Activated CD8-positive, alpha-beta T cell treated with anti-CD3 and anti-CD28 coated beads for 36 hours (primary cell): ENCODE measurements around the gene RTL1. TPM values are rescaled to one million over a fixed set of nuclear protein-coding genes. Genes with fewer than 3 reads are reported as not detected.

ENCODE experiments used
- ATAC-seq: fragments of 200-7000 bp; cut with Tn5 transposase; one replicate; pipeline ENCODE4 v1.10.0; 2021; ENCODE audit warnings: mild to moderate bottlenecking, moderate library complexity
- CTCF ChIA-PET: fragments of 350-600 bp; sonication (Branson Sonifier 250); formaldehyde crosslinking; loops from one replicate; lab custom pipeline; 2021; ENCODE audit warnings: antibody characterized with exemption; lab: Charles Lee
- POLR2A ChIA-PET: fragments of 350-600 bp; sonication (Branson Sonifier 250); formaldehyde crosslinking; loops from one replicate; lab custom pipeline; 2021; ENCODE audit warnings: antibody characterized with exemption; lab: Charles Lee
- DNase-seq: peaks from one replicate; pipeline ENCODE4 v3.0.0-alpha.2; 2020
- H3K27ac Mint-ChIP-seq: one replicate; pipeline ENCODE4 v1.8.0; 2021; ENCODE audit warnings: mild to moderate bottlenecking, mixed read lengths
- H3K27me3 Mint-ChIP-seq: one replicate; pipeline ENCODE4 v1.8.0; 2021; ENCODE audit warnings: mixed read lengths
- H3K36me3 Mint-ChIP-seq: one replicate; pipeline ENCODE4 v1.8.0; 2021; ENCODE audit warnings: low read depth, mixed read lengths
- H3K4me1 Mint-ChIP-seq: one replicate; pipeline ENCODE4 v1.8.0; 2021; ENCODE audit warnings: low read depth, mixed read lengths
- H3K4me3 Mint-ChIP-seq: one replicate; pipeline ENCODE4 v1.8.0; 2021; ENCODE audit warnings: mild to moderate bottlenecking, moderate library complexity, mixed read lengths
- H3K9me3 Mint-ChIP-seq: one replicate; pipeline ENCODE4 v1.8.0; 2021; ENCODE audit warnings: mixed read lengths
- intact Hi-C: fragments of 100-400 bp; cut with micrococcal nuclease; formaldehyde crosslinking; loops from one replicate; pipeline ENCODE4 v1.10.0; 2022
- total RNA-seq, 2 experiments: library from RNA; stranded (reverse); gene quantifications; one replicate each; pipeline ENCODE4 v1.2.3, GENCODE V29; 2021
- TF ChIP-seq, protein P1 (sequence below): fragments of 200-600 bp; IDR thresholded peaks from one replicate; pipeline ENCODE4 v1.8.0; 2022; ENCODE audit warnings: antibody characterized with exemption, mild to moderate bottlenecking

RTL1 gene
- total RNA-seq, 2 experiments from 2014 or later, result not detected

DNA sequence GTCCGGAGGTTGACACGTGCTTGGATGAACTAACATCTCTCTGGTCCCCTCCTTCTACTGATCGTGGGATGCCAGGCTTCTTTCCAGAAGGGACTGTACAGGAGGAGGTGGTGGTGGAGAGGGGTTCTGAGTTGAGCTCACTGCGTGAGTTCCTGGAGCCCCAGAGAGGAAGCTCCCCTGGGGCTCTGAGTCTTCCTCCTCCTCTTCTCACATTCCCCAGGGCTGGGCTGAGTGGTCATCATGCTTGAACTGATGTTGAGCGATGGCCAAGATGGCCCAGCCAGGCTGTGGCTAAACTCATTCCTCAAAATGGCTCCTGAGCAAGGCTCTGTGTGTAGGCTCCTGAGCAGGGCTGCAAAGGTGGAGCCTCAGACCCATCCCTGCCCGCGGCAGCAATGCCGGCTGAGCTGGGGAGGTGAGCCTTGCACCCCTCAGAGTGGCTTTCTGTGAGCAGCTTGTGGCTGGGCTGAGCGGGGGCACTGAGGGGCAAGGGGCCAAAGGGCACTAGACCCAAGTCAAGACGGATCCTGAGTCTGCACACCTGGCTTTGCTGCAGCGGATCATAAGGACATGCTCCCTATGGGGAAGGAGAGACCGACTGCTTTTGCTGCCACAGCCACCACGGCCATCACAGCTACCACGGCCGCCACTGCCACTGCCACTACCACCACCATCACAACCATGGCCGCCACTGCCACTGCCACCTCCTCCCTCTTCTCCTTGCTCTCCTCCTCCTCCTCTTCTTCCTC, 42.2 kb downstream of the RTL1 start:
- intact Hi-C loops, result no loop called here
- no peak for ATAC-seq
- H3K4me1 Mint-ChIP-seq, result no peaks in the 10 kb centered on the region
- no peak overlapping the region for H3K27ac Mint-ChIP-seq
- ChIA-PET POLR2A (no interaction called here), CTCF (no interaction called here)
- no peak for DNase-seq
- no peaks in the 10 kb centered on the region for H3K36me3 Mint-ChIP-seq
- H3K27me3 Mint-ChIP-seq, result no peaks in the 10 kb centered on the region
- TF ChIP-seq, protein P1, sequence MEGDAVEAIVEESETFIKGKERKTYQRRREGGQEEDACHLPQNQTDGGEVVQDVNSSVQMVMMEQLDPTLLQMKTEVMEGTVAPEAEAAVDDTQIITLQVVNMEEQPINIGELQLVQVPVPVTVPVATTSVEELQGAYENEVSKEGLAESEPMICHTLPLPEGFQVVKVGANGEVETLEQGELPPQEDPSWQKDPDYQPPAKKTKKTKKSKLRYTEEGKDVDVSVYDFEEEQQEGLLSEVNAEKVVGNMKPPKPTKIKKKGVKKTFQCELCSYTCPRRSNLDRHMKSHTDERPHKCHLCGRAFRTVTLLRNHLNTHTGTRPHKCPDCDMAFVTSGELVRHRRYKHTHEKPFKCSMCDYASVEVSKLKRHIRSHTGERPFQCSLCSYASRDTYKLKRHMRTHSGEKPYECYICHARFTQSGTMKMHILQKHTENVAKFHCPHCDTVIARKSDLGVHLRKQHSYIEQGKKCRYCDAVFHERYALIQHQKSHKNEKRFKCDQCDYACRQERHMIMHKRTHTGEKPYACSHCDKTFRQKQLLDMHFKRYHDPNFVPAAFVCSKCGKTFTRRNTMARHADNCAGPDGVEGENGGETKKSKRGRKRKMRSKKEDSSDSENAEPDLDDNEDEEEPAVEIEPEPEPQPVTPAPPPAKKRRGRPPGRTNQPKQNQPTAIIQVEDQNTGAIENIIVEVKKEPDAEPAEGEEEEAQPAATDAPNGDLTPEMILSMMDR, result no peak
- H3K9me3 Mint-ChIP-seq, result no peaks in the 10 kb centered on the region
- no peak overlapping the region for H3K4me3 Mint-ChIP-seq

DNA sequence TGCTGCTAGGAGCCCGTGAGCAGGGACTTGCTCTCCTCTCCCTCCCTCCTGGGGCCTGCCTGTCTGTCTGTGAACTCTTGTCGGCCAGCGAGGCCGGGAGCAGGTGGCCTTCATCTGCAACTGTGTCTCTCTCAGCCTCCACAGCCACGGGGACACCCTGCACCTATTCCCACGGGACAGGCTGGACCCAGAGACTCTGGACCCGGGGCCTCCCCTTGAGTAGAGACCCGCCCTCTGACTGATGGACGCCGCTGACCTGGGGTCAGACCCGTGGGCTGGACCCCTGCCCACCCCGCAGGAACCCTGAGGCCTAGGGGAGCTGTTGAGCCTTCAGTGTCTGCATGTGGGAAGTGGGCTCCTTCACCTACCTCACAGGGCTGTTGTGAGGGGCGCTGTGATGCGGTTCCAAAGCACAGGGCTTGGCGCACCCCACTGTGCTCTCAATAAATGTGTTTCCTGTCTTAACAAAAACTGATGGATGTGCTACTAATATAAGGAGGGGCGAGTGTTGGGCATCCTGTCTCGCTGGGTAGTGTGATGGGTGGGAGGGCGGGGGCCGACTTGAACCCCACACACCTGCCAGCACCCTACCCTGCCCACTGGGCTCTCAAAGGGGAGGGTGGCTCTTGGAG, 42.9 kb downstream of the RTL1 start:
- no peak for ATAC-seq
- Mint-ChIP-seq H3K4me1 (no peaks in the 10 kb centered on the region), H3K27ac (no peak overlapping the region), H3K4me3 (no peak overlapping the region), H3K36me3 (no peaks in the 10 kb centered on the region), H3K9me3 (no peaks in the 10 kb centered on the region), H3K27me3 (no peaks in the 10 kb centered on the region)
- CTCF ChIA-PET, result no interaction called here
- no peak for DNase-seq
- TF ChIP-seq, protein P1, result no peak
- intact Hi-C loops, result no loop called here
- POLR2A ChIA-PET, result no interaction called here

DNA sequence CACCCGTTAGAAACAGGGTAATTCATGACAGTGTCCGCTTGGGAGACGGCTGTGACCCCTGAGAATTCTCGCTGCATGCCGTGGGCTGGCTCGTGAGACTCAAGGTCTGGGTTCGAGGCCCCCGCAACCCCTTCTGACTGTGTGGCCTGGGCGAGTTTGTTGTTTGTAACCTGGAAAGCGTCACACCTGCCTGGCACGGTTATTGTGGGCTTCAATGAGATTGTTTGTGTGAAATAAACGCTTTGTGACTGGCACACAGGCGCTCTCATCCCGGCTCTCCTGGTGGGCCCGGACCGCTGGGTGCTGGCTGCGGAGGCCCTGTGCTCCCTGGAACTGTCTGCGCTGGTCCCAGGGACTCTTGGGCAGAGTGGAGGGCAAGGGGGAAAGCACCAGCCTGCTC, 43.7 kb downstream of the RTL1 start:
- Mint-ChIP-seq H3K27me3 (no peaks in the 10 kb centered on the region), H3K9me3 (no peaks in the 10 kb centered on the region), H3K36me3 (no peaks in the 10 kb centered on the region), H3K4me1 (no peaks in the 10 kb centered on the region), H3K4me3 (no peak overlapping the region), H3K27ac (no peak overlapping the region)
- intact Hi-C loops, result no loop called here
- TF ChIP-seq, protein P1, result no peak
- ChIA-PET CTCF (interaction anchor here (0.9 kb wide), 1 partner anchor 9 kb away, joined by 3 read pairs; no protein-coding TSS in a partner anchor), POLR2A (no interaction called here)
- ATAC-seq, result no peak
- no peak for DNase-seq

DNA sequence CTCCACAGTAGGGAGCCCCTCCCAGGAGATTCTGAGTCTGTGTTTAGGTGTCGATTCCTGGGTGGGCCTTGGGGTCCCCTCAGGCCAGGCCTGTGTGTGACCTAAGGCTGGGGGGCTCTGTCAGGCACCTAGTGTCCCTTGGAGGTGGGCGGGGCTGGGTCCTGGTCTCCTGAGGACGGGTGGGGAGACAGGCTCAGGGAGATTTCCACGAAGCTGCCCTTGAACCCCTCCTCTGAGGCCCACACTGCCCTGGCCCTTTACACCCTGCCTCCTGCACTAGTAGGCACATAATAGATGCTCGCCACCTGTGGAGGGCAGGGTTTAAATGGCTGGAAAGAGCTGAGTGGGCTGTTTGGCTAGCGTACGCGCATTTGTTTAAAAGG, 44.7 kb downstream of the RTL1 start:
- TF ChIP-seq, protein P1, result no peak
- Mint-ChIP-seq H3K27me3 (no peaks in the 10 kb centered on the region), H3K4me1 (no peaks in the 10 kb centered on the region), H3K27ac (no peak overlapping the region), H3K36me3 (no peaks in the 10 kb centered on the region), H3K4me3 (no peak overlapping the region), H3K9me3 (no peaks in the 10 kb centered on the region)
- DNase-seq, result no peak
- intact Hi-C loops, result no loop called here
- ATAC-seq, result no peak
- ChIA-PET POLR2A (no interaction called here), CTCF (interaction anchor here (0.9 kb wide), 1 partner anchor 8 kb away, joined by 3 read pairs; no protein-coding TSS in a partner anchor)
